GM12874 (cell line): Measurements from ENCODE around the gene ADNP.

Source experiments
- CTCF ChIP-seq: IDR thresholded peaks from 2 replicates; pipeline ENCODE4 v1.5.1; 2011; ENCODE audit warnings: low read depth, mild to moderate bottlenecking, control low read depth, low read length, moderate library complexity; ENCODE audit not compliant: insufficient read depth

The ADNP gene

GRCh38 chr20:50874111-50874757 is 57.0 kb downstream of the ADNP start:
- TF ChIP-seq CTCF, result no peak

DNA sequence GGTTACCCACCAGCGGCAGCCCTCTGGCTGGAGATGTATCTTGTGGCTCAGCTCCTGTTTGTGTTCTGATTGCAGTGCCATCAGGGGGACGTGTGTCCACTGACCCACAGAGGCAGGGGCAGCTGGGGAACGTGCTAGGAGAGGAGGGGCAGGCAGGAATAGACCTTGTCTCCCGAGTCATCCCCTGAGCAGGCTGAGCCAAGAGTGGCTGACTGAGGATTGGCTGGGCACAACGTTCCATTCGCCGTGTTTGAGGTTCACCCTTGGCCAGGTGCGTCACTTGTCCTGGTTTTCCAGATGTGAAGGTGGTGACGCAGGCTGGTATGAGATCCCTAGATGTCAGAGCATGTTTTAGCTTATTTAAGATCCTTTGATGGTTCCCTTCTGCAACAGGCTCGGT is 57.7 kb downstream of the ADNP start:
- no peak for TF ChIP-seq CTCF

GRCh38 chr20:50872560-50873425 is 58.4 kb downstream of the ADNP start:
- TF ChIP-seq CTCF, result no peak

GRCh38 chr20:50870561-50871161 is 60.6 kb downstream of the ADNP start:
- TF ChIP-seq CTCF, result no peak

DNA sequence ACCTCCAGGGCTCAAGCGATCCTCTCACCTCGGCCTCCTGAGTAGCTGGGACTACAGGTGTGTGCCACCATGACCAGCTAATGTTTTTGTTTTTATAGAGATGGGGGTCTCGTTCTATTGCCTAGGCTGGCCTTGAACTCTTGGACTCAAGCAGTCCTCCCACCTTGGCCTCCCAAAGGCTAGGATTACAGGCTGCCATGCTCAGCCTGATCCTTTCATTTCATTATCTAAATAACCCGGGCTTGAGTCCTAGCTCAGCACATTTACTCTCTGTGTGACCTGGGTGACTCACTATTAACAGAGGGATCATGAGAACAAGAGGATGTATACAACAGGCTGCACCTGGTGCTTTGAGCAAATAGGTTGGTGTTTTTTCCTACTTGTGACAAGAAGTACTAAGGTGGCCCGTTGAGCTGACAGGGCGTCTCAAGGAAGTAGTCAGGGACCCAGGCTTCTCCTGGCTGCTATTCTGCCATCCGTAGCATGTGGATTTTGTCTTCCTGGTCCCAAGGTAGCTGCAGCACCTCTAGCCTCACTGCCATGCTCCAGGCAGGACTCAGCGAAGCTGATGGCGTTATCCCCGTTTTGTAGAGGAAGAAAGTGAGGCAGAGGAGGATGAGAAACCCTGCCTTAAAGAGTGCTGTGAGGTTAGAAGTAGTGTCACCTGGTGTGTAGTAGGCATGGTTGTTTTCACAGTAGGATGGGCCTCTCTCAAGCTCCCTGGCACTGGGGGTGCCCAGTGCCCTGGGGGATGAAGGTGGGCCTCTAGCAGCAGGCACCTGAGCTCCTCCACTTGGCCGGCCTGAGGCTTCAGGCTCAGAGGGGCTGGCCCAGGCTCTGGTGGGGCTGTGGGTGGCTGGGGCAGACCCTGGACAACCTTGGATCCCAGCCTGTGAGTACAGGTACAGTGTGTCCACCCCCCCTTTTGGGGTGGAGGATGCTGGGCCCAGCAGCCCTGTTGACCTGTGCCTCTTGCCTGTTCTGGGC is 62.4 kb downstream of the ADNP start:
- no peak for TF ChIP-seq CTCF

GRCh38 chr20:50867805-50868204 is 63.4 kb downstream of the ADNP start:
- no peak for TF ChIP-seq CTCF
